ENCODE measurements around the gene NF2. TPM values are rescaled to one million over a fixed set of nuclear protein-coding genes. Genes with fewer than 3 reads are reported as not detected.

NF2 gene
- total RNA-seq, 4 donors from 2014 or later, result 30.5 to 82.5 (median 36.6) TPM

GRCh38 chr22:29665486-29665885 is 62.1 kb downstream of the NF2 start:
- Histone ChIP-seq H3K27ac (no peak overlapping the region), H3K4me1 (no peaks in the 10 kb centered on the region), H3K9me3 (no peaks in the 10 kb centered on the region), H3K36me3 (peaks cover 0 to 86% (median 0%) of the 10 kb centered on the region in 3 donors), H3K4me3 (no peak overlapping the region), H3K27me3 (no peaks in the 10 kb centered on the region)
- TF ChIP-seq CTCF (IDR thresholded peaks at IDR 0.05), result no peak
- no peak for TF ChIP-seq POLR2A (IDR thresholded peaks at IDR 0.05)
- DNase-seq, result peak in 1 of 3 donors; percentile 25

- Histone ChIP-seq H3K27ac (no peak overlapping the region), H3K4me1 (no peaks in the 10 kb centered on the region), H3K27me3 (no peaks in the 10 kb centered on the region), H3K4me3 (no peak overlapping the region), H3K36me3 (peaks cover 0 to 86% (median 0%) of the 10 kb centered on the region in 3 donors), H3K9me3 (no peaks in the 10 kb centered on the region)
- TF ChIP-seq POLR2A (IDR thresholded peaks at IDR 0.05) (no peak), CTCF (IDR thresholded peaks at IDR 0.05) (no peak)
- no peak for DNase-seq
These were observed 65.2 kb downstream of the NF2 start for GRCh38 chr22:29668673-29669072.

- peak in 1 of 3 donors; percentile 19 for DNase-seq
- Histone ChIP-seq H3K9me3 (no peaks in the 10 kb centered on the region), H3K27me3 (no peaks in the 10 kb centered on the region), H3K4me3 (no peak overlapping the region), H3K4me1 (no peaks in the 10 kb centered on the region), H3K27ac (no peak overlapping the region), H3K36me3 (peaks cover 0 to 93% (median 0%) of the 10 kb centered on the region in 3 donors)
- no peak for TF ChIP-seq POLR2A (IDR thresholded peaks at IDR 0.05)
- TF ChIP-seq CTCF (IDR thresholded peaks at IDR 0.05), result no peak
These were observed 67.2 kb downstream of the NF2 start for GRCh38 chr22:29670626-29671025.

- no peak for DNase-seq
- no peak overlapping the region for H3K27ac ChIP-seq
- no peaks in the 10 kb centered on the region for H3K27me3 ChIP-seq
- H3K4me3 ChIP-seq, result no peak overlapping the region
- H3K9me3 ChIP-seq, result no peaks in the 10 kb centered on the region
- no peaks in the 10 kb centered on the region for H3K4me1 ChIP-seq
- no peak for TF ChIP-seq CTCF (IDR thresholded peaks at IDR 0.05)
- TF ChIP-seq POLR2A (IDR thresholded peaks at IDR 0.05), result no peak
- H3K36me3 ChIP-seq, result peaks cover 0 to 92% (median 0%) of the 10 kb centered on the region in 3 donors
These were observed 70.1 kb downstream of the NF2 start for GRCh38 chr22:29673361-29674066.

- H3K27ac ChIP-seq, result no peak overlapping the region
- no peaks in the 10 kb centered on the region for H3K4me1 ChIP-seq
- no peak for DNase-seq
- H3K36me3 ChIP-seq, result peaks cover 0 to 92% (median 0%) of the 10 kb centered on the region in 3 donors
- TF ChIP-seq POLR2A (IDR thresholded peaks at IDR 0.05) (no peak), CTCF (IDR thresholded peaks at IDR 0.05) (no peak)
- no peaks in the 10 kb centered on the region for H3K9me3 ChIP-seq
- no peaks in the 10 kb centered on the region for H3K27me3 ChIP-seq
- no peak overlapping the region for H3K4me3 ChIP-seq
These were observed 70.7 kb downstream of the NF2 start for GRCh38 chr22:29674121-29674520.

All from Peyer's patch (tissue), 4 donors.